HG03354 (cell line): Measurements from ENCODE around the gene SDC1.

ENCODE experiments used
- ATAC-seq: cut with Tn5 transposase; IDR thresholded peaks from one replicate; pipeline ENCODE4 v1.9.1; 2021; ENCODE audit warnings: mild to moderate bottlenecking; ENCODE audit not compliant: unreplicated experiment, poor library complexity, severe bottlenecking

Gene SDC1

DNA sequence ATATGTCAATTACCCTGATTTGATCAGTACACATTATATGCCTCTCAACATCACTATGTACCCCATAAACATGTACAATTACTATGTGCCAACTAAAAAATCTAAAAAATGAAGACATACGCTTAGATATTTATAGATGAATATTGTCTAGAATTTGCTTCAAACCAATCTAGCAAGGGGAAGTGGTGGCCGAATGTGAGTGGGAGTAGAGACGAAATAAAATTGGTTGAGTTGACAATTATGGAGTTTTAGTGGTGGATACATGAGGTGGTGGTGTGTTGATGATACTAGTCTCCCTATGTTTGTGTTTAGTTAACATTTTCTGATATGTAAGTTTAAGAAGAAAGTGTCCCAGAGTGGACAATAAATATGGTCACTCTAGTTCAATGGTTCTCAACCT lies 49.0 kb downstream of the SDC1 start:
- ATAC-seq = no peak

DNA sequence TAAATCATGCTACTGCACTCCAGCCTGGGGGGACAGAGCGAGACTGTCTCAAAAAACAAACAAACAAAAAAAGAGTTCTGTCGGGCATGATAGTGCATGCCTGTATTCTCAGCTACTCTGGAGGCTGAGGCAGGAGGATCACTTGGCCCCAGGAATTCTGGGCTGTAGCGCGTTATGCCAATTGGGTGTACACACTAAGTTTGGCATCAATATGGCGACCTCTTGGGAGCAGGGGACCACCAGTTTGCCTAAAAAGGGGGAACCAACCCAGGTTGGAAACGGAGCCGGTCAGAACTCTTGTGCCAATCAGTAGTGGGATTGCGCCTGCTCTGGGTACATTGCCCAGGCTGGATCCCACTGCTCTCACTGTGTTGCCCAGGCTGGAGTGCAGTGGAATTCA lies 49.7 kb downstream of the SDC1 start:
- no peak for ATAC-seq

DNA sequence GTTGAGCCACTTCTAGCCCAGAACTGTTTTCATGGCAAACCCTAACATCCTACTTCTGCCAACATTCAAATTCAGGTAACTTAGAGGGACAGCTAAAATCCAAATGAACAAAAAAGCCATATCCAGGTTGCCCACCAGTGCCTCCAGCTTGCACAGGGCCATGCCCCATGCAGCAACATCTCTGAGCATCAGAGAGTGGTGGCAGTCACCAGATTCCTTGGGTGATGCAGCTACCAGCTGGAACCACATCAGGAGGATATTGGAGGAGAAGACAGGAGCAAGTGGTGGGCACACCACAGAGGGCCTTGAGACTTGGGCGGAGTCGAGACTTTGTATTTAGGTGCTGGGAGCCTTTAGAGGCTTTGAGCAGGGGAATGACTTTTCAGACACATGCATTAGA lies 50.5 kb downstream of the SDC1 start:
- no peak for ATAC-seq

DNA sequence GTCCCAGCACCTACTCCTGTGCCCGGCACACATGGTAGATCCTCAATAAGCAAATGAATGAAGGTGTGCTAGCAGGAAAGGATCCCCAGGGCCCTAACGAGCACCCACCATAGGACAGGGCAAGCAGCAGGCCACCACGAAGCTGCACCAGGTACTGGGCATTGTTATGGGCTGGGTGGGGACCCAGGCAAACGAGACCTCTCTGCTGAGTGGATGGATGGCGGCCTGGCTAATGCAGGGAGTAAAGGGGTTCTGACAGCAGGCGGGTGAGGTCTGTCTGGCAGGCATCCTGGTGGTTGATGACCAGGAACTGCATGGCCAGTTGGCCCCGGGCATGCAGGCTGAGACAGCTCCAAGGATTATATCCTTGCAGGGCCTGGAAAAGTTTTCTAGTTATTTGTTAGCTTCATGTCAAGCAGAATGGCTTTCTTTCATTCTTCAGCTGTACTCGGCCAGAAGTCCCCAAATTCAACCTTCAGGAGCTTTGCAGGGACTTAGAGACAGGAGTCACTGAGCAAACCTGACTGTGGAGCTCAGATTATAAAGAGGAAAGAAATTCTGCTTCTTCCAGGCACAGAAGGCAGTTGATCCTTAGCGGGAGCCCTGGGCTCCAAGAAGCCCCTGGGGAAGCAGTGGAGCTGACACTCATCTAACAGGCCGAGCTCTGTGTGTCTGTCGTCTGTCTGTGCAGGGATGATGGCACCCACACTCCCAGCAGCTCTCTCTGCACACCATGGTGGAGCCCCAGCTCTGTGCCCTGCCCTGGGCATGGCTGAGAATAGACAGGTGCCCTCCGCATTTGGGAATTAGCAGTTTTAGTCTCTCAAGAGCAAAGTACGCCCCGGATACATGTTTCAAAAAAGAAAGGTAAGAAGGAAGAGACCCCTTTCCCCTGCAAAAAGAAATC lies 51.2 kb downstream of the SDC1 start:
- no peak for ATAC-seq

DNA sequence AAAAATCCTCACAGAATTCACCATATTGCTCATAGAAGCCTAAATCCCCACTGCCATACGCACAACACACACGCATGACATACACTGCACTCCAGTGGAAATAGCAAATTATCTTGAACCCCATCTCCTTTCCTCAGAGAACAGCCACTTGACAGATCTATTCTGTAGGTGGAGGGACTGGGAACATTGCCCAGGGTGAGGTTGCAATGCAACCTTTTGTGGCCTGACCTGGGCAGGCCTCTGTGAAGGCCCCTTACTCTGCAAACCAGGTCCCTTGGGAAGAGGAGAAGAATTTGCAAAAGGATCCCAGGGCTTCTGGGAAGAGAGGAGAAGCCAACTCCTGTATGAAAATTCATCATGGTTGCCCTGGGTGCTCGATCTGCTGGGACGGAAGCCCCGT lies 51.9 kb downstream of the SDC1 start:
- ATAC-seq = no peak

DNA sequence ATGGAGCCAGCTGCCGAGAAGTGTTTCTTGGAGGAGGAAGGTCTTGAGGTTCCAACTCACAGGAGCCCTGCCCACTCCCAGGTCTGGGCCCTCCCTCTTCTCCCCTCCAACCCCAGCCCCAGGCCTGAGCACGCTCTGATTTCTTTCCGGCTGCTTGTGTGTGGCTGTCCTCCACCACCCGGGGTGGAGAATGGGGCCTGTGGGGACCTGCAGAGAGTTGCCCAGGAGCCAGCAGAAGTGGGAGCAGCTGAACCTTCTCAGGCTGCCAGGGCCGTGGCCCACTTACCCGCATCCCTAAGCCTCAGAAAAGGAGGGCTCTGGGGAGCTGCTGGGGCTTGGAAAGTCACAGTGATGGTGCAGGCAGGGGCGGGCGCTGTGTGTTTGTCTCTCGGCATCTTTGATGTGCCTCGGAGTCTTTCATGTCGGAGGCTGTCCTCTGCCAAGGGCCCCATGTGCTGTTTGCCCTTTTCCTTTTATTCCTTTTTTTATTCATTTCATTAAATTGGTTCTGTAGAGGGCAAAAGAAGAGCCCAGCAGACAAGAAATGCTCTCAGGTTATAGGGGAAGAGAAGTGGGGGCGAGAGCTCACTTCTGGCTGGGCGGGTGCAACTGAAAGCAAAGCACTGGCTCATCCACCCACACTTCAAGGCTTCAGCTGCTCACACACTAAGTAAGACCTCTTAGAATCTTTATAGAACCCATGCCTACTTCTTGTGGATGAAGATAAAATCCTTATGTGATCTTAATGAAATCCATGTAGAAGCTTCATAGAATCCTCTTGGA lies 52.5 kb downstream of the SDC1 start:
- ATAC-seq = no peak

DNA sequence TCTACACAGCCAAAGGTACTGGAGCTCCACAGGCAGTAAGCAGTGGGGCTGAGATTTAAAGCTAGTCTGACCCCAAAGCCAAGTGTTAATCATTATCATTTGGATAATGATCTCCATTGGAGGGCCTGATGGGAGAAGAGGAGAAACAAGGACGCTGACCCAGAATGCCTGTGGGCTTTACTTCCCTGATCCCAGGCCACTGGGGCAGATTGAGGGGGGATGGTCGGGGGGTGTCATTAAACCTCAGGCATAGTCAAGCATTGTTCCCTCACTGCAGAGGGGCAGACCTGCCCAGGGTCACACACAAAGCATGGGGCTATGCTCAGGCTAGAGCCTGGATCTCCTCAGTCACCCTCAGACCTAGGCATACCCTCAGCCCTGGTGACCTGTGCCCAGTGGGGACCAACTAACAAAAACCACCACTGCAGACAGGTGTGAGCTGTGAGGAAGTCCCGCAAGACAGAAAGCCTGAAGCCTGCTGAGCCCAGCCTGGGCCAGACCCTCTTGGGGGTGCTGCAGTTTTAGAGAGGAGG lies 53.4 kb downstream of the SDC1 start:
- no peak for ATAC-seq

DNA sequence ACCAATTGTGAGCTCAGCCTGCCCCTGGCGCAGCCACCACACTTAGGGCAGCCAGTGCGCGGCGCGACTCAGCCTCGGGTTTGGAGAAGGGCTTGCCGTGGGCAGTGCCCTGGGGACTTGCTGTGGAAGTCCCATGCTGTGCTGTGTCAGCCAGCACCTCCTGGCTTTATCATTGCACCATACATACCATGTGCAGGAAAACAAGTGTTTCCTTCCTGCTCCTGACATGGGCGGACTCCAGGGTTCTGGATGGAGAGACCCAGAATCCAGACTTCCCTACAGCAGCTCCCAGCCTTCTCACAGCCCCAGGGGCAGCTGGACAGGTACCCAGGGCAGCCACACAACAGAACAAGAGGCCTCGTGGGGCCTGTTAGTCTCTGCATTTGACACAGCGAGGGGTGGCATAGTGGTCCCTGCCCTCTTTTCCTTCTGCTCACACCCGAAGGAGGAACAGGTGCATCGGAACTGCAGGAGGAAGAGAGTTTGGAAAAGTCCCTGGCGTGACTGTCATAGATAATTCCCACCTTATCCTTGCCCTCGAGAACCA lies 54.2 kb downstream of the SDC1 start:
- no peak for ATAC-seq

DNA sequence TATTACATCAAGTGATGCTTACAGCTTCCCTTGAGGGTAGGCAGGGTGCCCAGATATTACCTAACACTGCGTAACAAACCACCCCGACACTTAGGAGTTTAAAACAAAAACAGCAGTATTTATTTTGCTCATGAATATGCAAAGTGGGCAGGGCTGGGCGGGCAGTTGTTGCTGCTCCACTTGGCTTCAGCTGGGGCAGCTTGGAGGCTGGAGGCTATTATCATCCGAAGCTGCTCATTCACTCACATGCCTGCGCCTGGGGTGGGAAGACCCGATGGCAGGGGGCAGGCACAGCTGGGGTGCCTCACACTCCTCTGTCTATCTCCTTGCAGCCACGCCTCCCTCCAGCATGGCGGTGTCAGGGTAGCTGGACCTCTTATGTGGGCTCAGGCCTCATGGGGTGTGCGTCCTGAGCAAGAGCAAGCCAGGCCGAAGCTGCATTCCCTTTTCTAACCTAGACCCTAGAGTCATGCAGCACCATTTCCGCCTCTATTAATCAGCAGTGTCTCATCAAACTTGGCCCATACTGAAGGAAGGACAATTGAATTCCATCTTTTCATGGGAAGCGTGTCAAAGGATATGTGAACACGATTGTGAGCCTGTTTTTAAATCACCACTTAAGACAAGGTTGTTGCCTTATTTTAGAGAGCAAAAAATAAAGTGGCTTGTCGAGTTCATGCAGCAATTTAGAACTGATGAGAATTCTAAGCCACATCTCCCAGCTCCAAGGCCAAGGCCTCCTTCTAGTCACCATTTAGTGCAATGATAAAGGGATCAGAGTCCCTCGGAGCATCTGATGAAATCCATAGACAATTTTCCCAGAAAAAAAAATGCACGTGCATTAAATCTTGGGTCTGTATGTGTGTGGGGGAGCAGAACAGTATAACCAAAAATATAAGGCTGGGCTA lies 54.9 kb downstream of the SDC1 start:
- ATAC-seq = no peak

DNA sequence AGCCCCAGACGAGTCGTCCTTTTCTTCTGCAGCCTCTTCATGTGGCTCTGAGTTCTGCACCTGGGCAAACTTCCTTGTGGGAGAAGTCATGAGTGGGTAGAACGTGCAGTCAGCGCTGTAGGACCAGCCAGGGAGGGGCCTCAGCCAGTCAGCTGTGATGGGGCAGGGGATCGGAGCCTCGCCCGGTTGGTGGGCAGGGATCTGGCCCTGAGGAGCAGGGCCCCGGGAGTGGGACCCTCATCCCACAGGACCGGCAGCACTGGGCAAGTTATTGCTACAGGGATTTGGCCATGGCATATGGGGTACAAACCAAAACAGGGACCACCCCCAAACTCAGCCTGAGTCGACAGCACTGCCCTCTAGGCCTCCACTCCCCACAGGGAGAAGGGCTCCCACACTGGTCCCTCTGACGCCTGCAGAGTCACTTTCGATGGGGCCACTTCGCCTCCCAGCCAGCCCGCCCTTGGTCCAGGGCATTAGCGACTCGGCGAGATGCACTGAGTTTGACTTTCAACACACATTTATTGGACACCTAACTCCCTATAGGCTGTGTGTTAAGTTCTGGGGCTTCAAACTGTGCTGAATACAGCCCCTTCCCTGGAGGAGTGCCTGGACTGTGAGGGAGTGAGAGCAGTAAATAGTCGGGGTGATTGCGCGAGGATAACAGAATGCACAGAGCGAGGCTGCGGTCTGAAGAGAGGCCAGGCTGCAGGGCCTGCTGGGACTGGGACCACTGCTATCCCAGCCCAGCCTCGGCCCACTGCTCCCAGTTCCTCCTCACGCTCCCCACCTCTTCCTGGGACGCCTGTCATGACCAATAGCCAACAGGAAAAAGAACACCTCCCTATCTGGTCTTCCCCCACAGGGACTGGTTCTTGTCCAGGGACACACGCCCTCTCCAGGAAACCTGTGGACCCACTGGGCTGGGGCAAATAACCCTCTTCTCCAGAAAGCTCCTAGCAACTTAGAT lies 55.9 kb downstream of the SDC1 start:
- no peak for ATAC-seq

DNA sequence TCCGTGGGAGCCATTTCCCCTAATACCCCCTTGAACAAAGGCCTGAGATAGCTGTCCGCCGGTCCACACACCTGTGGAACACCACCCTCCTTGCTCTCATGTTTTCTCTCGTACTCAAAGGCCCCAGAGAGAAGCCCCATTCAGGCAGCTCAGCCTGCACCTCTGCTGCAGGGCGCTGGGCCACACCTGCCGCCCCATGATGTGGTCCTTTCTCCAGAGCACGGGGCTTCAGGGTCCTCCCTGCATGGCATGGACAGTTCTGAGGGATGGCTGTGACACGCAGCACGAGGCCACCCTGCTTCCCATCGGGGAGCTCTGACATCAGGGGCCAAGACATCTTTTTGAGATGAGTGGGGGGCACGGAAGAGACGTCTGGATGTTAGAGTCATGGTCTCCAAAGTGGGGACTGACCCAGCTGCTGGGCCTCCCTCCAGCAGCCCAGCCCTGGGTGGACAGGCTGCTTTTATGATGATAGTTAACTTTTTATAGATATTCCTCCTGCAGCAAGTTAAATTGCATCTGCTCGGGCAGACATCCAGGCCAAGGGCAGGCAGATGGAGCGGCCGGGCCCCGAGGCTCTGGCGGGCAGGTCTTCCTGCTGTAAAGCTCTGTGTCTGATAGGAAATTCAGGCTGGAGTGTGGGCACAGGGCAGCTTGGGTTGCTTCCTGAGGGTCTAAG lies 56.7 kb downstream of the SDC1 start:
- ATAC-seq = no peak

DNA sequence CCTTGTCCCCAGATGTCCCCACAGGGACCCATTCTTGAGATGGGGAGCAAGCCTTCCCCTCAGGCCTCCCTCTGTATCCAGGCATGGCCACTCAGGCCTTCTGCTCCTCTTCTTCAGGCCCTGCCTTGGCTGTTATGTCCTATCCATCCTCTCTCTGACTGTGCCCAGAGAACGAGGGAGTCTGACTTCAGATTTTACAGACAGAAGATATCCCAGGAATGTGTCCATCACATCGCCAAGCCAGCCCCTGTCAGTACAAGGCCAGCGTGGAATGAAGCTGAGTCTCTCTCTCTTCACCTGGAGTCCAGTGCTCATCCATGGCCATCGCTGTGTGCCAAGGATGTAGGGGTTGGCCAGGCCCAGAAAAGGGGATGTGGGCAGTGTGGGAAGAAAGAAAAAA lies 57.6 kb downstream of the SDC1 start:
- no peak for ATAC-seq

DNA sequence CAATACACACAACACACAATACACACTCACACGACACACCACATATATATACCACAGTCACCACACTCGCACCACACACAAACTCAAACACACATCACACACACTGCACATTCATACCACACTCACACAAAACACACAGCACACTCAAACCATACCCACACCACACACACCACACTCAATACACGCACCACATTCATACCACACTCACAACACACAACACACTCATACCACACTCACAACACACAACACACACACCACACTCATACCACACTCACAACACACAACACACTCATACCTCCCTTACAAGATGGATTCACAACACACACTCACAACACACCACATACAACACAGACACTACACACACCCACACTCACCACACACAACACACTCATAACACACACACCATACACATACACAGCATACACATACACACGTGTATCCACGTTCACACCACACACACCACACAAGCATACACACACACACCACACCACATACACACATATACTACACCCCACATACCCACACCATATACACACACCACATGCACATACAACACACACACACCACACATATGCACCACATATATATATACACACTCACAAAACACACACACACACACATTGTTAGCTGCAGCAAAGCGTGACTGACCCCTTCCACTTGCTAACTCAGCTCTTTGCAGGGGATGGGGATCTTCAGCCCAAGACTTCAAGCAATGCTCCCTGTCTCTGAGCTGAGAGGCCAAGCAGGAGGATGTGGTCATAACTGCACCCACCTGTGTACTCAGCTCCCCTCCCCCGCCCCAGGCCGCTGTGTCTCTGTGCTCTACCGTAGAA lies 59.0 kb downstream of the SDC1 start:
- ATAC-seq = no peak

DNA sequence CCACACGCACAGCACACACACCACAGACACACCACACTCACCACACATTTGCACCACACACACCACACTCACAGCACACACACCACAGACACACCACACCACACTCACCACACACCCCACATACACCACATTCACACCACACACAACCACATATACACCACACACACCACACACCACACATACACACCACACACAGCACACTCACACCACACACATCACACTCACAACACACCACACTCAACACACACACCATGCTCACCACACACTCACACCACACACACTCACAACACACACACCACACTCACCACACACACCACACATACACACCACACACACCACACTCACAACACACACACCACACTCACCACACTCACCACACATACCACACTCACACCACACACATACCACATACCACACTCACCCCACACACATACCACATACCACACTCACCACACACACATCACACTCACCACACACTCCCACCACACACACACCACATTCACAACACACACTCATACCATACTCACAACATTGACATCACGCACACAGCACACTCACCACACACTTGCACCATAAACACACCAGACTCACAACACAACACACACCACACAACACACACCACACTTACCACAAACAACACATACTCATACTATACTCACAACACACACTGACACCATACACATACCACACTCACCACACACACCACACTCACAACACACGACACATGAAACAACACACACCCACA lies 60.0 kb downstream of the SDC1 start:
- ATAC-seq = no peak

DNA sequence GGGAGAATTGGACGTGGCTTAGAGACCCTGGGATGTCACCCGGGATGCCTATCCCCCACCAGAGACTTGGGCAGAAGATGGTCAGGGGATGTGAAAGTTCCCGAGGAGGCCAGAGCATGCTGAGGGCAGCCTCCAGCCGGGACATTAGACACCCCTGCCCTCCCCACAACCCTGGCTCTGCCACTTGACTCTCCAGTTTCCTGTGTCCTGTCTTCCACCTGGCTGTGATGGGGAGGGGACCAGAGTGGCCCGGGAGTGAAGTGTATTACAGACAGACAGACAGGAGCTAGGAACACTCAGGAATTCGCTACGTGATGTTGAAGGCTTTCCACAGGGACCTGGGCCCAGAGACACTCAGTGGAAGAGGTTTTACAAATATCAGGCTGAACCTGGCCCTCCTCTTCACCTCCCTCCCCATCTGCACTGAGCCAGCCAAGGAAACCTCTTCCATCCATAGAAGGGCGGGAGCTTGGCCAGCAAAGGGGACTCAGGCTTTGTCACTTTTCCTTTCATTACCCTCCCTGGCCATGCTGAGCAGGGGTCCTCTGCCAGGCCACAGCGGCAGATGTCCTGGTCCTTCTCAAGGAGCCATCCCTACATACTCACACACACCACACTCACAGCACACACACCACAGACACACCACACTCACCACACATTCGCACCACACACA lies 60.7 kb downstream of the SDC1 start:
- no peak for ATAC-seq
